Measurements from ENCODE around the gene MTMR12.
"Not testable (repeated sequence)": the region's sequence is repeated elsewhere in the genome, so short reads cannot be mapped to it uniquely, and the experiment has no call there.

The MTMR12 gene

GRCh38 chr5:32233696-32234447 is 78.9 kb downstream of the MTMR12 start:
- DNase-seq (ENCODE audit: low read depth in 2 of 2, low spot score in 1 of 2): no peak

- no peak for DNase-seq (ENCODE audit: low read depth in 2 of 2, low spot score in 1 of 2)
Observed at GRCh38 chr5:32233220-32233695, 79.5 kb downstream of the MTMR12 start.

- DNase-seq (ENCODE audit: low read depth in 2 of 2, low spot score in 1 of 2): peak; percentile 47 to 60
Observed at GRCh38 chr5:32232441-32233219, 80.1 kb downstream of the MTMR12 start.

GRCh38 chr5:32231929-32232328 is 80.8 kb downstream of the MTMR12 start:
- no peak for DNase-seq (ENCODE audit: low read depth in 2 of 2, low spot score in 1 of 2)

GRCh38 chr5:32231241-32231640 is 81.5 kb downstream of the MTMR12 start:
- DNase-seq (ENCODE audit: low read depth in 2 of 2, low spot score in 1 of 2): no peak

- no peak for DNase-seq (ENCODE audit: low read depth in 2 of 2, low spot score in 1 of 2)
Observed at GRCh38 chr5:32230356-32231099, 82.2 kb downstream of the MTMR12 start.

- DNase-seq (ENCODE audit: low read depth in 2 of 2, low spot score in 1 of 2): no peak
Observed at GRCh38 chr5:32229586-32229985, 83.2 kb downstream of the MTMR12 start.

- no peak for DNase-seq (ENCODE audit: low read depth in 2 of 2, low spot score in 1 of 2)
Observed at GRCh38 chr5:32228816-32229215, 83.9 kb downstream of the MTMR12 start.

- DNase-seq (ENCODE audit: low read depth in 2 of 2, low spot score in 1 of 2): no peak
Observed at GRCh38 chr5:32225445-32225844, 87.3 kb downstream of the MTMR12 start.

GRCh38 chr5:32223972-32224609 is 88.6 kb downstream of the MTMR12 start:
- DNase-seq (ENCODE audit: low read depth in 2 of 2, low spot score in 1 of 2): no peak

GRCh38 chr5:32222723-32223470 is 89.8 kb downstream of the MTMR12 start:
- no peak for DNase-seq (ENCODE audit: low read depth in 2 of 2, low spot score in 1 of 2)

GRCh38 chr5:32217886-32218396 is 94.8 kb downstream of the MTMR12 start:
- DNase-seq (ENCODE audit: low read depth in 2 of 2, low spot score in 1 of 2): no peak

GRCh38 chr5:32214344-32214743 is 98.4 kb downstream of the MTMR12 start:
- DNase-seq (ENCODE audit: low read depth in 2 of 2, low spot score in 1 of 2): not testable (repeated sequence)

- no peak for DNase-seq (ENCODE audit: low read depth in 2 of 2, low spot score in 1 of 2)
Observed at GRCh38 chr5:32210151-32210550, 102.6 kb downstream of the MTMR12 start.

GRCh38 chr5:32208837-32209236 is 103.9 kb downstream of the MTMR12 start:
- DNase-seq (ENCODE audit: low read depth in 2 of 2, low spot score in 1 of 2): not testable (repeated sequence)

GRCh38 chr5:32207355-32207634 is 105.4 kb downstream of the MTMR12 start:
- no peak for DNase-seq (ENCODE audit: low read depth in 2 of 2, low spot score in 1 of 2)

GRCh38 chr5:32206509-32207354 is 106.0 kb downstream of the MTMR12 start:
- DNase-seq (ENCODE audit: low read depth in 2 of 2, low spot score in 1 of 2): no peak

- no peak for DNase-seq (ENCODE audit: low read depth in 2 of 2, low spot score in 1 of 2)
Observed at GRCh38 chr5:32206053-32206452, 106.7 kb downstream of the MTMR12 start.

- DNase-seq (ENCODE audit: low read depth in 2 of 2, low spot score in 1 of 2): no peak
Observed at GRCh38 chr5:32202394-32202793, 110.3 kb downstream of the MTMR12 start.

All from stimulated activated CD8-positive, alpha-beta memory T cell treated with anti-CD3 and anti-CD28 coated beads, Interleukin-4, amount 100 ng/mL, for 1 hour (primary cell).